AG09309 (cell line): ENCODE measurements around the gene TIMM17B.
A peak's percentile ranks its signal among the peaks of the same experiment; 100 is the strongest.

ENCODE experiments used
- DNase-seq: peaks from one replicate; pipeline ENCODE4 v3.0.0-alpha.2; 2010; ENCODE audit warnings: low read depth
- H3K4me3 ChIP-seq: 2 replicates; pipeline ENCODE4 v1.5.1; 2011; ENCODE audit warnings: mild to moderate bottlenecking, low read depth, low read length, moderate library complexity; ENCODE audit not compliant: control insufficient read depth
- TF ChIP-seq, protein P1 (sequence below): IDR thresholded peaks from 2 replicates; pipeline ENCODE4 v1.5.1; 2011; ENCODE audit warnings: mild to moderate bottlenecking, low read depth, low read length, inconsistent platforms; ENCODE audit not compliant: insufficient read depth, control insufficient read depth; ENCODE audit errors: missing control alignments

The TIMM17B gene

DNA sequence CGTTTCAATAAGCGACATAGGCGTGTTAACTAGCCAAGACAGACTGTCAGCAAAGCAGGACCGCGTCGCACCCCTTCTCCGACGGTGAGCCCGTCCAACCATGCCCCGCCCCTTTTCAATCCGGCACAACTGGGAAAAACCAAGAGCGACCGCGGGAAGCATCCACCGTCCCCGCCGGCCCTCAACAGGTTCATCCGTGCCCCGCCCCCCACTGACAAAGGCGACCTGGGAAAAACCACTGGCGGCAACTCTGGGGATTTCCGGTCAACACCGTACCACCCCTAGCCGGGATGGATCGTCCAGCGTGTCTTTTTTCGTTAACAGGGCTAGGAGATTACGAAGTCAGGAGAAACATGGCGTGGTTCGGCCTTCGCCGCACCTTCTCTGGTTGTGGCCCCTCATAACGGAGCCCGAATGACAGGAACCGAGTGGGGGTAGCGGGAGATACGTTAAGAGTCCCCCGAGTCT, 377 bp downstream of the TIMM17B start:
- TF ChIP-seq, protein P1, sequence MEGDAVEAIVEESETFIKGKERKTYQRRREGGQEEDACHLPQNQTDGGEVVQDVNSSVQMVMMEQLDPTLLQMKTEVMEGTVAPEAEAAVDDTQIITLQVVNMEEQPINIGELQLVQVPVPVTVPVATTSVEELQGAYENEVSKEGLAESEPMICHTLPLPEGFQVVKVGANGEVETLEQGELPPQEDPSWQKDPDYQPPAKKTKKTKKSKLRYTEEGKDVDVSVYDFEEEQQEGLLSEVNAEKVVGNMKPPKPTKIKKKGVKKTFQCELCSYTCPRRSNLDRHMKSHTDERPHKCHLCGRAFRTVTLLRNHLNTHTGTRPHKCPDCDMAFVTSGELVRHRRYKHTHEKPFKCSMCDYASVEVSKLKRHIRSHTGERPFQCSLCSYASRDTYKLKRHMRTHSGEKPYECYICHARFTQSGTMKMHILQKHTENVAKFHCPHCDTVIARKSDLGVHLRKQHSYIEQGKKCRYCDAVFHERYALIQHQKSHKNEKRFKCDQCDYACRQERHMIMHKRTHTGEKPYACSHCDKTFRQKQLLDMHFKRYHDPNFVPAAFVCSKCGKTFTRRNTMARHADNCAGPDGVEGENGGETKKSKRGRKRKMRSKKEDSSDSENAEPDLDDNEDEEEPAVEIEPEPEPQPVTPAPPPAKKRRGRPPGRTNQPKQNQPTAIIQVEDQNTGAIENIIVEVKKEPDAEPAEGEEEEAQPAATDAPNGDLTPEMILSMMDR, result no peak
- DNase-seq, result no peak
- peak overlapping the region; percentile 89 for H3K4me3 ChIP-seq

DNA sequence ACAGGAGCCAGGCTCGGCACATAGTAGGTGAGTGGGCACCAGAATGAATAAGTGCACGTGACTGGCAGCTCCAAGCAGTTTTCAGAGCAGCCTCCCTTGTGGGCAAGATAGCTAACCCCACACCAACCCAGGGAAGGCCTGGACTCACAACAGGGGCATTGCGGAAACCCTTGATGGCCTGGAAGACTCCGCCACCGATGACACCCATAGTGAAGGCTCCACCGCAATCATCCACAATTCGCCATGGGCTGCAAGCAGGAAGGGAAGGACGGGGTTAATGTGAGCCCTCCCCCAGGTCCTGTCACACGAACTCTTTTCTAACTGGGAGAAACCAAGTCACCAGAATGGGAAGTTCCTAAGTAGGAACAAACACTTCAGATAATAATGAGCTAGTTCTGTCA, 957 bp downstream of the TIMM17B start:
- peak overlapping the region; percentile 89 for H3K4me3 ChIP-seq
- no peak for DNase-seq
- TF ChIP-seq, protein P1, result no peak

DNA sequence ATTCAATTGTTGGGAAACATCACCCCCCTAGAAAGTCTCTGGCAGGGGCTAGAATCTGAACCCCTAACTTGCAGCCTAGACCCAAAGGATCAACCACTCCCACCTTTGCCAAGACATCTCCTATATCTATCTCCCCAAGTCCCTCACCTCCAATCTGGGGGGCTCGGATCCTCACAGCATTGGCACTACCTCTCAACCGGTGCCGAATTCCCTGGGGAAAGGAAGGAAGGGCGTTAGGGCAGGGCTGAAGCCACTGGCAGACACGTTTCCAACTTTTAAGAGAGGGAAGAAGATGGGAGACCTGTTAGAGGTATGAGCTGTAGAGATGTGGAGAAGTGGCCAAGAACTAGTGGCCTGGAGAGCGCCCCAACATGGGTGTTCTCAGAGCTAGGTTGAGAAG, 2.7 kb downstream of the TIMM17B start:
- TF ChIP-seq, protein P1, result no peak
- no peak for DNase-seq
- H3K4me3 ChIP-seq, result no peak overlapping the region

DNA sequence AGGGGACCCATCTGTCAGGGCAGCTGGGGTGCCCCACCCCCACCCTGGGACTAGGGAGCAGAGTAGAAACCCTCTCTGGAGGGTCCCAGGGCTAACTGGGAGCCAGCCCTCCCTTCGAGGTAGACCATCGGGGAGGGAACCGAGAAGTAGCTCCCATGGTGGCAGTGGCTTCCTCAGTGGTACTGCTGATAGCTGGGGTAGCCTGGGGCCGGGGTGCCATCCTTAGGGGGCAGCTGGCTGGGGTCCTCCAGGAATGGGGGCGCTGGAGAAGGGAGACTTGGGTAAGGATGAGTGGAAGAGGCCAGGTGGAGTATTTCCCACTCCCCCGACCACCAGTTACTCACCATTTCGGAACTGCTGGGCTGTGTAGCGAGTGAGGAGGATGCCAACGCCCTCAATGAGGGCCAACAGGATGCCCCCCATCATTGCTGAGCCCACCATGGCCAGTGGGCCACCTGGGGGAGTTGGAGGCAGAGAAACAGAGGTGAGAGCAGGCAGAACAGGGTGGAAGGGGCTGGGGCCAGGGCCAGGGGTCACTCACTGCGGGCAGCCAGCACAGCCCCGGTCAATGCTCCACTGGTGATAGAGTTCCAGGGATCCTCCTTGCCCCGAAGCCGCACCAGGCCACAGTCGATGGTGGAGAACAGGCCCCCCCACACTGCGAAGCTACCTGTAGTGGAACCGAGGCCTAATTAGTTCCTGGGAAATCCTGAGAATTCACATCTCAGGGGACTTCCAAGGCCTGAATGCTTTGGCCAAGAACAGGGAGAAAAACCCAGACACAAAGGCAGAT, 3.8 kb downstream of the TIMM17B start:
- TF ChIP-seq, protein P1, result no peak
- H3K4me3 ChIP-seq, result no peak overlapping the region
- DNase-seq, result no peak

DNA sequence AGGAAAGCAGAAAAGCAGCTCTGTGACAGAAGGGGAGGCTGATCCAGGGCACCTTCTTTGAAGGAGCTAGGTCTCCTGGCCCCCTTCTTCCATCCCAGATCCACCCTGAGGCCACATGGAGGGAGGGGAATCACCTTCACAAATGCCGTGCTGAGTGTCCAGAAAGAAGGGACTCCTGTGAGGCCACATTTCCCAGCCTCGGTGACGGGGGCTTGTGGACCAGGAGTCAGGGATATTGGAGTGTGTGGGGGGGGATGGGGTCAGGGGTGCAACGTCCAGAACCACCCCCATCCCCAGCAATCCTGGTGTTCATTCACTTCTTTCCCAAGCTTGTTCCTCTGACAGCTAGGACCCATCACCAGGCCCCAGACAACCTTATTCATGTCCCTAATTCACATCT, 4.7 kb downstream of the TIMM17B start:
- no peak for DNase-seq
- TF ChIP-seq, protein P1, result no peak
- H3K4me3 ChIP-seq, result no peak overlapping the region

DNA sequence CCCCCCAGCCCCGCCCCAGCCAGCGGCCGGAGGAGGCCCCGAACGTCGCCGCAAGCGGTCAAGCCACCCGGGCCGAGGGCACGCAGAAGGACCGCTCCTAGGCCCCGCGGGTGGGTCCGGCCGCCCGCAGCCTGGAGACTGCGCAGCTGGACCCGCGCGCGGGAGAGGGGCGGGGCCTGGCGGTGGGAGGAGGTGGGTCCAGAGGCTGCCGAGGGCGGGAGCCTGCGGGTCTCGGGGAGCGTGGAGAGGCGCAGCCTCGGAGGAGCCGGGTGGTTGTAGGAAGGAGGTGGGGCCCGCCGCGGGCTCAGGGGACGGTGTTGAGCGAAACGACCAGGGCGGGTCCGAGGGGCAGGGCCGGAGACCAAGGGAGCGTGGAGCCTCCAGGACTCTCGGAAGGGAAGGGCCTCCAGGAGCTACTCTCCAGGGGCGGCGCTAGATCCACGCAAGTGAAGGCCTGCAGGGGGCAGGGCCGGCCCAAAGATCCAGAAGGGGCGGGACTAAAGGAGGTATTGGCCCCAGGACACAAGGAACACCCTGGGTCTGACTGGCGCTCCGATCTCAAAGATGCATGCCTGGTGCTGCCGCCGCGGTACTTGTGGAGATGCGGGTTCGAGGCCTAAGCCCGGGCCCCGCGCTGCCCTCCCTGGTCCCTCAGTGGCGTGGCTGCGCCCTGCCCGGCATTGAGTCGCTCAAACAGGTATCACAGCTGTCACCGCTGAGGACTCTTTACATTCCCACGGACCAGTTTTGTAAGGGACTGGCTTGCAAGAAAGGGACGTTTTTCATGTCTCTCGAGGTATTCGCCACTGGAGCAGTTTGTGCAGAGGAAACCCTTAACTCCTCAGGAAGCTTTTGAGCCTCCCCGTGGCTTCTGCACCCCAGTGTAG, 5.9 kb downstream of the TIMM17B start:
- TF ChIP-seq, protein P1, result peak; percentile 53
- DNase-seq, result no peak
- H3K4me3 ChIP-seq, result peak overlapping the region; percentile 34
